GM12878 (cell line): Measurements from ENCODE around the gene SPATA25. TPM values are rescaled to one million over a fixed set of nuclear protein-coding genes. Genes with fewer than 3 reads are reported as not detected.
A peak's percentile ranks its signal among the peaks of the same experiment; 100 is the strongest.

Experiments used
- CEBPB ChIP-seq, 2 experiments: fragments of 150-350 bp in 1 of 2; IDR thresholded peaks; 2 replicates each; pipeline ENCODE4 v1.6.1; 2012 to 2014; ENCODE audit warnings: low read depth in 2 of 2, low read length in 2 of 2, borderline replicate concordance in 1 of 2, inconsistent platforms in 1 of 2
- CREM ChIP-seq: IDR thresholded peaks from 2 replicates; pipeline ENCODE4 v1.6.1; 2014; ENCODE audit warnings: antibody characterized with exemption, low read depth
- EP300 ChIP-seq, 2 experiments: fragments of 150-350 bp in 1 of 2; IDR thresholded peaks; 2 replicates each; pipeline ENCODE4 v1.6.1; 2011 to 2012; ENCODE audit warnings: low read depth in 2 of 2, low read length in 2 of 2, borderline replicate concordance in 1 of 2, improper control_type of control experiment in 1 of 2, inconsistent platforms in 1 of 2; ENCODE audit not compliant: control insufficient read depth in 1 of 2
- HDAC6 ChIP-seq: fragments of 200-600 bp; sonication (generic); IDR thresholded peaks from one replicate; pipeline ENCODE4 v1.8.0; 2017; ENCODE audit warnings: antibody characterized with exemption; ENCODE audit not compliant: unreplicated experiment
- LARP7 ChIP-seq: fragments of 450-650 bp; IDR thresholded peaks from 2 replicates; pipeline ENCODE4 v1.6.1; 2017; ENCODE audit warnings: mild to moderate bottlenecking
- MEF2B ChIP-seq: fragments of 450-650 bp; IDR thresholded peaks from 2 replicates; pipeline ENCODE4 v1.6.1; 2018; ENCODE audit warnings: mild to moderate bottlenecking, moderate library complexity; ENCODE audit not compliant: partially characterized antibody, poor library complexity, severe bottlenecking
- MTA3 ChIP-seq: IDR thresholded peaks from 2 replicates; pipeline ENCODE4 v1.6.1; 2012; ENCODE audit warnings: low read length, inconsistent platforms, borderline replicate concordance
- NFXL1 ChIP-seq: fragments of 450-650 bp; IDR thresholded peaks from 2 replicates; pipeline ENCODE4 v1.6.1; 2017; ENCODE audit warnings: antibody characterized with exemption, mild to moderate bottlenecking, borderline replicate concordance
- NKRF ChIP-seq: fragments of 450-650 bp; conservative IDR thresholded peaks from 2 replicates; pipeline ENCODE4 v1.6.1; 2017; ENCODE audit warnings: mild to moderate bottlenecking, moderate library complexity
- NR2C2 ChIP-seq: IDR thresholded peaks from 2 replicates; pipeline ENCODE4 v1.6.1; 2011; ENCODE audit warnings: borderline replicate concordance, low read depth; ENCODE audit not compliant: control insufficient read depth, insufficient read length
- NR2F1 ChIP-seq: fragments of 450-650 bp; conservative IDR thresholded peaks from 2 replicates; pipeline ENCODE4 v1.6.1; 2017; ENCODE audit warnings: mild to moderate bottlenecking
- PAX5 ChIP-seq: IDR thresholded peaks from 2 replicates; pipeline ENCODE4 v1.6.1; 2011; ENCODE audit warnings: low read depth, low read length, borderline replicate concordance
- PRDM15 ChIP-seq: fragments of 450-650 bp; formaldehyde crosslinking; IDR thresholded peaks from 2 replicates; pipeline ENCODE4 v1.4.0; 2020; ENCODE audit warnings: mild to moderate bottlenecking, moderate library complexity
- RCOR1 ChIP-seq: conservative IDR thresholded peaks from 2 replicates; pipeline ENCODE4 v1.6.1; 2012; ENCODE audit warnings: low read depth, low read length, improper control_type of control experiment
- SMC3 ChIP-seq: IDR thresholded peaks from 2 replicates; pipeline ENCODE4 v1.6.1; 2011; ENCODE audit warnings: low read length, improper control_type of control experiment, borderline replicate concordance
- STAT3 ChIP-seq: IDR thresholded peaks from 2 replicates; pipeline ENCODE4 v1.6.1; 2011; ENCODE audit warnings: low read depth, low read length, improper control_type of control experiment
- TARDBP ChIP-seq: IDR thresholded peaks from 2 replicates; pipeline ENCODE4 v1.6.1; 2016; ENCODE audit warnings: borderline replicate concordance
- ZBED1 ChIP-seq: IDR thresholded peaks from 2 replicates; pipeline ENCODE4 v1.6.1; 2016; ENCODE audit warnings: borderline replicate concordance
- ZNF274 ChIP-seq: IDR thresholded peaks from one replicate; pipeline ENCODE4 v1.8.0; 2011; ENCODE audit not compliant: insufficient read length, insufficient read depth
- ZSCAN29 ChIP-seq: fragments of 450-650 bp; IDR thresholded peaks from 2 replicates; pipeline ENCODE4 v1.6.1; 2017; ENCODE audit warnings: mild to moderate bottlenecking, moderate library complexity
- polyA plus RNA-seq, 11 experiments: library from polyadenylated mRNA; depleted of rRNA in 4 of 11; unstranded in 6 of 11; stranded (reverse) in 5 of 11; fragments of >200 nt; fragmentation: Nextera tagmentation in 4 of 11; fragmentation: Illumina TruSeq in 1 of 11; extraction: Ambion mirVana in 4 of 11; extraction: Trizol in 1 of 11; gene quantifications; 1 replicate in 1 of 11; 2 replicates in 10 of 11; pipeline versions ENCODE4 v1.2.1 to v1.2.3, GENCODE V29; 2011 to 2016; ENCODE audit warnings: inconsistent platforms in 2 of 11, missing spikeins in 2 of 11, low read depth in 1 of 11
- total RNA-seq, 4 experiments: library from RNA; depleted of rRNA in 3 of 4; stranded (reverse); fragments of >200 nt in 3 of 4; fragmentation: Illumina TruSeq in 1 of 4; extraction: Trizol in 1 of 4; gene quantifications; 2 replicates each; pipeline versions ENCODE4 v1.2.1 to v1.2.3, GENCODE V29; 2013 to 2021
- TF ChIP-seq, protein P1 (sequence below): fragments of 450-650 bp; IDR thresholded peaks from 2 replicates; pipeline ENCODE4 v1.6.1; 2017; ENCODE audit warnings: mild to moderate bottlenecking, moderate library complexity

The SPATA25 gene
- total and polyA plus RNA-seq, 10 of the 15 experiments (the other 5 are each of a cell fraction or from before 2014, with no cell fraction given) = 0.28 to 2.9 (median 1.3) TPM; not detected in 3

GRCh38 chr20:45880988-45881788 lies 6.2 kb downstream of the SPATA25 start, which contains the start of gene ZSWIM1 (continued):
- TF ChIP-seq, protein P1, sequence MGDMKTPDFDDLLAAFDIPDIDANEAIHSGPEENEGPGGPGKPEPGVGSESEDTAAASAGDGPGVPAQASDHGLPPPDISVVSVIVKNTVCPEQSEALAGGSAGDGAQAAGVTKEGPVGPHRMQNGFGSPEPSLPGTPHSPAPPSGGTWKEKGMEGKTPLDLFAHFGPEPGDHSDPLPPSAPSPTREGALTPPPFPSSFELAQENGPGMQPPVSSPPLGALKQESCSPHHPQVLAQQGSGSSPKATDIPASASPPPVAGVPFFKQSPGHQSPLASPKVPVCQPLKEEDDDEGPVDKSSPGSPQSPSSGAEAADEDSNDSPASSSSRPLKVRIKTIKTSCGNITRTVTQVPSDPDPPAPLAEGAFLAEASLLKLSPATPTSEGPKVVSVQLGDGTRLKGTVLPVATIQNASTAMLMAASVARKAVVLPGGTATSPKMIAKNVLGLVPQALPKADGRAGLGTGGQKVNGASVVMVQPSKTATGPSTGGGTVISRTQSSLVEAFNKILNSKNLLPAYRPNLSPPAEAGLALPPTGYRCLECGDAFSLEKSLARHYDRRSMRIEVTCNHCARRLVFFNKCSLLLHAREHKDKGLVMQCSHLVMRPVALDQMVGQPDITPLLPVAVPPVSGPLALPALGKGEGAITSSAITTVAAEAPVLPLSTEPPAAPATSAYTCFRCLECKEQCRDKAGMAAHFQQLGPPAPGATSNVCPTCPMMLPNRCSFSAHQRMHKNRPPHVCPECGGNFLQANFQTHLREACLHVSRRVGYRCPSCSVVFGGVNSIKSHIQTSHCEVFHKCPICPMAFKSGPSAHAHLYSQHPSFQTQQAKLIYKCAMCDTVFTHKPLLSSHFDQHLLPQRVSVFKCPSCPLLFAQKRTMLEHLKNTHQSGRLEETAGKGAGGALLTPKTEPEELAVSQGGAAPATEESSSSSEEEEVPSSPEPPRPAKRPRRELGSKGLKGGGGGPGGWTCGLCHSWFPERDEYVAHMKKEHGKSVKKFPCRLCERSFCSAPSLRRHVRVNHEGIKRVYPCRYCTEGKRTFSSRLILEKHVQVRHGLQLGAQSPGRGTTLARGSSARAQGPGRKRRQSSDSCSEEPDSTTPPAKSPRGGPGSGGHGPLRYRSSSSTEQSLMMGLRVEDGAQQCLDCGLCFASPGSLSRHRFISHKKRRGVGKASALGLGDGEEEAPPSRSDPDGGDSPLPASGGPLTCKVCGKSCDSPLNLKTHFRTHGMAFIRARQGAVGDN = peak; percentile 82
- TF ChIP-seq NR2F1 = peak; percentile 98
- no peak for TF ChIP-seq ZBED1
- no peak for TF ChIP-seq MTA3
- TF ChIP-seq NR2C2 = no peak
- peak; percentile 60; the same call in 1 of the 2 replicates for TF ChIP-seq NKRF
- TF ChIP-seq RCOR1 = 0 out of 2 replicates have a peak, but pooled peaks have one; percentile 23
- no peak for TF ChIP-seq PAX5
- no peak for TF ChIP-seq NFXL1
- TF ChIP-seq TARDBP = no peak
- TF ChIP-seq LARP7 = no peak
- TF ChIP-seq CEBPB (IDR thresholded peaks at IDR 0.05; ENCODE audit: borderline replicate concordance in 1 of 2, low read depth in 2 of 2, low read length in 2 of 2) = no peak
- no peak for TF ChIP-seq ZNF274
- TF ChIP-seq MEF2B = peak; percentile 47
- TF ChIP-seq CREM = peak; percentile 59; the same call in 1 of the 2 replicates
- no peak for TF ChIP-seq PRDM15
- TF ChIP-seq SMC3 = no peak
- no peak for TF ChIP-seq STAT3
- TF ChIP-seq EP300 (IDR thresholded peaks at IDR 0.05; ENCODE audit: borderline replicate concordance in 1 of 2, control insufficient read depth in 1 of 2, low read depth in 2 of 2, low read length in 2 of 2) = no peak
- TF ChIP-seq ZSCAN29 = no peak
- no peak for TF ChIP-seq HDAC6
